Stimulated activated CD4-positive, alpha-beta T cell treated with anti-CD3 and anti-CD28 coated beads, Interleukin-1b, Interleukin-23, amount 100 ng/mL, for 24 hours (primary cell): ENCODE measurements around the gene CNTN6.

ENCODE experiments used
- DNase-seq, 4 experiments: peaks; one replicate each; pipeline ENCODE4 v3.0.0-alpha.2; 2020; ENCODE audit warnings: low read depth in 4 of 4, low spot score in 1 of 4

Gene CNTN6

GRCh38 chr3:1172644-1173043 is 79.8 kb downstream of the CNTN6 start:
- DNase-seq, result no peak

- no peak for DNase-seq
Measured at GRCh38 chr3:1179146-1179545, 86.3 kb downstream of the CNTN6 start.

DNA sequence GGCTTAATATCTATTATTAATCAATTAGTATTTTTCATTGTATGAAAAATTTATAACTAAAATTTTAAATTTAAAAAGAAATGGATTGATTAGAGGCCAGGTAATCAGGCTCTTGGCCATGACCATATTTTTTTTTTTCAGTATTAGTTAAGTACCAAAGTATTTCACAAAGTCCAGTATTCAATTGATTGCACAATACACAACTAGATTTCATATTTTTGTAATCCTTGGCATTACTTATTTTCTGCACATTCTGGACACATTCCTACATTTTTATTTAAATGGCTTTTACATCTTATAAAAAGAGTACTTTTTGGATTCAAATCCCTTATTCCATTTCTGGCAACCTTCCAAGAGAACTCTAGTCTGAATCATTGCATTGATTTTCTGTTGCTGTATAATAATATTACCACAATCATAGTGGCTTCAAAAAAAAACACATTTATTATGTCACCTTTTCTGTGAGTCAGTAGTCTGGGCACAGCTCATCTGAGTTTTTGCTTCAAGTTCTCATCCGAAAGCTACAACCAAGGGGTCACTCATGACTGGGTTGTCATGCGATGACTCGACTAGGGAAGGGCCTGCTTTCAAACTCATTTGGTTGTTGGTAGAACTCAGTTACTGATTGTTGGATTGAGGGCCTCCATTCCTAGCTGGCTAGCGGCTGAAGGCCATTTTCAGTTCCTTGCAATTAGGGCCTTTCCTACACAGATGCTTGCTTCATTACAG is 90.7 kb downstream of the CNTN6 start:
- DNase-seq, result no peak

DNA sequence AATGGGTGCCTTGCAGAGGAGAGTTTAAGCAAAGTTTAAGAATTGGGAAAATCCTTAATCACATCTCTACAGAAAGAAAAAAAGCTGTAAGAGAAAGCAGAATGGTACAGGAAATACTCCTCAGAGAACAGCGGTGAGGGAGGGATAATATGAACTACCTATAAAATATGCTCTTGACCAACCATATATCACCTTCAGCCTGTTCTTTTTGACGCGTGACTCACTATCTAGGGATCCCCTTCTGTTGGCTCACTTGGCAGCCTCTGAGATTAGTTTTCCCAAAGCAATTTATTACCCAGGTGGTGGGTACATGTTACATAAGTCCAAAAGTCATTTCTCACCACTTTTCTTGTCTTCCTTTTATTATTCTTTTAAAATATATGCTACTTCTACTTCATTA is 97.7 kb downstream of the CNTN6 start:
- no peak for DNase-seq

DNA sequence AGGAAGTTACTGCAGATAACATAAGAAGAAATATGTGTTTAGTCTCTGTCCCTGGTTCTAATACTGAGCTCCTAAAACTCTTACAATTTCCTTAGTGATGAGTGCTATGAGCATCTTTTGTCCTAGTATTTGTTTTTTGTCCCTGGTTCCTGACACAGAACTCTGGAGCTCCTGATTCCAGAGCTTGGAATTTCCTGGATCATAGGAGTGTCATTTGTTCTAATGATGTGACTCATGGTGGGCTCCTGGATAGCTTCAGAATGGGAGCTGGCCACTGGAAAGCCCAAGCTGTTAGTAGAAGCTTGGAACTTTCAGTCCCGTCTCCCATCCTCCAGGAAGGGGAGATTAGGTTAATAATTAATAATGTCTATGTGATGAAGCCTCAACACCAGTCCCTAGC is 98.2 kb downstream of the CNTN6 start:
- DNase-seq, result no peak

DNA sequence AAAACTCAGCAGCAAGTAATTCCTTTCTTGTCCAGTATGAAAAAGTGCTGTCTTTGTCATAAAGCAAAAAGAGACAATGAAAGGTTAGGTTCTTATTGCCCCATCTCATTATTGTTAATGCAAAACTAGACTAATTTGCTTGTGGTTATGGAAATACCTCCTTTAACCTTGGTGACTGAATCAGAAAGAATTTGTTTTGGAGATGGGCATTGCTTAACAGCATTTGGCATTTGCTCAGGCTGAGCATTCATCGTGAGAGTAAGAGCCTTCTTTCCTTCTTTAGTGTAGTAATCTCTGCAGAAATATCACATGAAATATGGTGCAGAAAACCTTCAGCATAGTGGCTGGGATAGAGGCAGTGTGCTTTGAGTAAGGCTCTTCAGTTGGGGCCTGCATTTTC is 103.1 kb downstream of the CNTN6 start:
- no peak for DNase-seq

DNA sequence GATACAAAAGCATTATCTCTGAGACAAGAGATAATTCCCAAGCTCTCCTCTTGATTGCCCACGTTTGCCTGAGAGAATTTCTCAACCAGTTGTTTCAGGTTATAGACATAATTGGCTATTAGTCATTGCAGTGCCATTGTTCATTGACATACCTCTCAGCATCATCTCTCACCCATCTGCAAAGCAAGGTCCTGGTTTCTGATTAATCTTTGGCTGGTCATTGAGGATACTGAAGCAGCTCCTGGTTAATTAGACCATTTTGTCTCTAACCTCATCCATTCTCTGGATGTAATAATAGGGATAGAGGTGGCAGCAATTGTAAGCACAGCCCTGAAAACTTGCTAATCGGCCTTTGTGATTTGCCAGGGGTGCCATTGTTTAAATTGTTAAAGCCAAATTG is 104.2 kb downstream of the CNTN6 start:
- no peak for DNase-seq

- no peak for DNase-seq
Measured at GRCh38 chr3:1200371-1200770, 107.5 kb downstream of the CNTN6 start.

- DNase-seq, result no peak
Measured at GRCh38 chr3:1207904-1208303, 115.1 kb downstream of the CNTN6 start.

- DNase-seq, result no peak
Measured at GRCh38 chr3:1214933-1215332, 122.1 kb downstream of the CNTN6 start.

- DNase-seq, result no peak
Measured at GRCh38 chr3:1216856-1217255, 124.0 kb downstream of the CNTN6 start.

DNA sequence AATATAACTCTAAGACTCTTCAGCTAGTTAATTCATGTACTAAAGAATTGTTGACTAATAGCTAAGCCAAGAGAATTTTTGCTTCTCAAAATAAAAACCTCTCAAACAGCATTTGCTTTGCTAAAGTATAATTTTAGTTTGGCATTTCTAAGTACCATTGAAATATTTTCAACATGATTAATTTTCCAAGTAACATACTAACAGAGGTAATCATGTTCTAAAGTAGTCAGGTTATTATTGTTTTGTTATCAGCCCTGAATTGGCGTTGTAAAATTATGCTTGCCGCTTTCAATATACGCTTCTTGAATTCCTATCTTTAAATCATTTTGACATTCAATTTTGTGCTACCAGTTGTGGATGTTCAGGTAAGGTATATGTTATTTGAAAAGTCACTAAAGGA is 134.3 kb downstream of the CNTN6 start:
- no peak for DNase-seq

DNA sequence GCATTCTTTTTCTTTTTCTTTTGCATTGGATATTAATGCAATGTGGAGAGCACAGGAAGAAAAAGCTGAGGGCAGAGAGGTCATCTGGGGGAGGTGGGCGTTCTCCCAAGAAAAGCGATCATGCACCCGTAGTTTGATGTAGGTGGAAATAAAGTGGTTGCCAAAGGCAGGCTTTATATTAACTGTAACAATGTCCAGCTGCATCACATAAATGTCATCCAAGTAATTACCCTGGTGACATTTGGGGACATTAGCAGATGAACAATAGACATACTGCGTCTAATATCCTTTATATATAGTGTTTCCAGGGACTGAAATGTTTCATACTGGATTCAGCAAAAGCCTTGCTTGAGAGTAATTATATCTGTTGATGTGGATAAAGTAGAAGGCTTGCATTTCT is 135.5 kb downstream of the CNTN6 start:
- no peak for DNase-seq

GRCh38 chr3:1230920-1231319 is 138.1 kb downstream of the CNTN6 start:
- DNase-seq, result no peak

- DNase-seq, result no peak
Measured at GRCh38 chr3:1232276-1232675, 139.5 kb downstream of the CNTN6 start.

DNA sequence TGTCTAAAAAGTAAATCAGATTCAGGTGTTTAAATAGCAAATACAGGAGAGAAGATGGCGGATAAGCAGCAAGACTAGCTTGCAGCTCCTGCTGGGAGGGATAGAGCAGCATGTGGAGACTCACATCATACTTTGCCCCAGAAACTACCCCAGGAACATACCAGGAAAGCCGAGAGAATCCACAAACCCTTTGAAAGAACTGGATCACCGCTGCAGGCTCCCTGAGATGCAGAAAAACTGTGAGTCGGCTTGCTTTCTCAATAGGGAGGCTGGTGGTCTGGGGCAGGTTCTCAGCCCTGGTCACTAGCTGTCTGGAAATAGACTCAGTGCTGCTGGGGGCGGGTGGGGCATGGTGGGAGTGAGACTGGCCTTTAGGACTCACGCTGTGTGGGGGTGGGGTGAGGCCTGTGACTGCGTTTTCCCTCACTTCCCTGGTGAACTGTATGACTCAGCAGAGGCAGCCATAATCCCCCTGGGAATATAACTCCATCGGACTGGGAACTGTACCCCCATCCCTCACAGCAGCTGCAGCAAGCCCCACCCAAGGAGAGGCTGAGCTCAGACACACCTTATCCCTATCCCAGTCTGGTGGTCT is 142.8 kb downstream of the CNTN6 start:
- no peak for DNase-seq

DNA sequence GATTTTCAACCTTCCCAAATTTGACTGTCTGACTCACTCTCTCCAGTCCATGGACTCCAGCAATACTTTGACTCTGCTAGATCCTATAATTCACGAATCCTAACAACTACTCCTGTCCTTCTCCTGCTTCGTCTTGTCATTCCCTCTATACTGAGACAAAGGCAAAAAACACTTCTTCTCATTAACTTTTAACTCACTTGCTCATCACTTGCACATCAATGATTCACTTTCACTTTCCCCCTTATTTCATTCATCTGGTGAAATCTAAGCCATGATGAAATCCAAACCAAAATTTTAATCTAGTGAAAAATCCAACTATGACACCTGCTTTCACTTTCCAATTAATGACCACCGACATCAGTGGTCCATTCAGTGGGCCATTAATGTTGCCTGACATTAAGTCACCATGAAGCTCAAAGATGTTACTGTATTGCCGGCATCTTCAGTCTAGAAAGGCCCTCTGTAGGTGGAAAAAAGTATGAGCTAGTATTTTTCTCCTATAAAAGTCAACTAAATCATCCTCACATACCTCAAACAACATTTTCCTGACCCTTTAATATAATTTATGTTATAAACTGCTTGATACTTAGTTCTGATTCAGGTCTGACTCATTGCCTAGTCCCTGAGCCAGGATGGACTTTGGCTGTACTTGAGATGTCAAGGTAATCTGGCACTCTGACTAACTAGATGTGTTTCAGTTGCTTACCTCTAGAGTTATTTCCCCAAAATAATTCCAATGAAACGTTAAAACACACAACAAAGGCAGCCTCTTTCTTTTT is 158.6 kb downstream of the CNTN6 start:
- DNase-seq, result no peak

GRCh38 chr3:1252061-1252430 is 159.2 kb downstream of the CNTN6 start:
- DNase-seq, result no peak

DNA sequence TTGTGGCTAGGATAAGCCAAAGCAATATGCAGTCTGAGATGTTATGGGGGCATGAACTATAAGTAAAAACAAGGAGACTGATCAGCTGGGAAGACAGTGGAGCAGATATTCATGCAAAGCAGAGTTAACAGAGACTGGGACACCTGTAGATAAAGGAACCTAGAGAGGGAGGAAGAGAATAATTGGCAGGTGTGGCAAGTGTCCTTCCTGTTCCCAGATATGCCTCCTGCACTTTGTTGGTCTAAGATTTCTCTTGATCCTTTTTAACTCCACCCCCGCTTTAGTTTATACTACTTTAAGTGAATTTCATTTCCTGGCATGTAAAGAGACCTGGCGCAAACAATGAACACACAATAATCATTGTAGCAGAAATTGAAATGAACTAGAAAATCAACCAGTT is 169.4 kb downstream of the CNTN6 start:
- DNase-seq, result no peak

DNA sequence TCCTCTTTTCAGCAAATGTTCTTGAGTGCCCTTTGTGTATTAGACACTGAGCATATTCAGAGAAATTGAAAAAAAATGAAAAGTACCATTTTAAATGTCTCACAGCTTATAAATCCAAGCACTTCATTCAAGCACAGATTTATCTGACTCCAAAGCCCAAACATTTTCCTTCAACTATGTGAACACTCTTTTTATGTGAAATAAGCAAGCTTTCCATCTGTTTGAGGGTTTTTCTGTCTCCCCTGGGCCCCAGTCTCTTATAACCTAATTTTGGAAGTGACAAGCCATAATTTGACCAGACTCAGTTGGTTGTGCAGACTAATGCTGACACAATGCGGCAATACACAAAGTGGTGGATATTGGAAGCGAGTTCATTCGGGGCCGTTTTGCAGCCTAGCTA is 170.3 kb downstream of the CNTN6 start:
- DNase-seq, result no peak

- no peak for DNase-seq
Measured at GRCh38 chr3:1269808-1270207, 177.0 kb downstream of the CNTN6 start.

GRCh38 chr3:1272546-1273265 is 179.9 kb downstream of the CNTN6 start:
- DNase-seq, result no peak
